UCSD-AML1 (cell line): Measurements from ENCODE around the gene DAGLA.
A peak's percentile ranks its signal among the peaks of the same experiment; 100 is the strongest.

Source experiments
- DNase-seq: peaks from one replicate; lab custom pipeline; 2025; ENCODE audit not compliant: unreplicated experiment; lab: John Stamatoyannopoulos, UW

The DAGLA gene

GRCh38 chr11:61688365-61689163 is 8.4 kb downstream of the DAGLA start:
- no peak for DNase-seq

GRCh38 chr11:61689164-61689496 is 8.9 kb downstream of the DAGLA start:
- no peak for DNase-seq

GRCh38 chr11:61690706-61691379 is 10.7 kb downstream of the DAGLA start:
- DNase-seq: no peak

- DNase-seq: no peak
Measured at GRCh38 chr11:61691380-61692156, 11.4 kb downstream of the DAGLA start.

GRCh38 chr11:61693922-61694601 is 13.9 kb downstream of the DAGLA start:
- DNase-seq: no peak

GRCh38 chr11:61694602-61694939 is 14.4 kb downstream of the DAGLA start:
- DNase-seq: no peak

GRCh38 chr11:61694946-61695706 is 14.9 kb downstream of the DAGLA start:
- DNase-seq: no peak

GRCh38 chr11:61695917-61696316 is 15.7 kb downstream of the DAGLA start:
- DNase-seq: peak; percentile 76

- no peak for DNase-seq
Measured at GRCh38 chr11:61696602-61697001, 16.4 kb downstream of the DAGLA start.

GRCh38 chr11:61697078-61697502 is 16.9 kb downstream of the DAGLA start:
- DNase-seq: no peak

- no peak for DNase-seq
Measured at GRCh38 chr11:61697764-61698163, 17.6 kb downstream of the DAGLA start.

GRCh38 chr11:61698173-61698948 is 18.2 kb downstream of the DAGLA start:
- peak; percentile 54 for DNase-seq

GRCh38 chr11:61699737-61700160 is 19.6 kb downstream of the DAGLA start:
- no peak for DNase-seq

- DNase-seq: no peak
Measured at GRCh38 chr11:61700212-61700611, 20.0 kb downstream of the DAGLA start.

GRCh38 chr11:61700720-61701119 is 20.5 kb downstream of the DAGLA start:
- DNase-seq: no peak

GRCh38 chr11:61701242-61701886 is 21.2 kb downstream of the DAGLA start:
- DNase-seq: peak; percentile 61

- DNase-seq: no peak
Measured at GRCh38 chr11:61702701-61703312, 22.6 kb downstream of the DAGLA start.

GRCh38 chr11:61704838-61705237 is 24.6 kb downstream of the DAGLA start:
- no peak for DNase-seq
